ENCODE results near the gene CACNB4. TPM values are rescaled to one million over a fixed set of nuclear protein-coding genes. Genes with fewer than 3 reads are reported as not detected.
"Not testable (repeated sequence)": the region's sequence is repeated elsewhere in the genome, so short reads cannot be mapped to it uniquely, and the experiment has no call there.

CACNB4 gene
- total RNA-seq, 1 donor from 2014 or later = 0.75 TPM

- DNase-seq (ENCODE audit: low read depth) = no peak
These were observed 79.1 kb downstream of the CACNB4 start for GRCh38 chr2:152019732-152020131.

GRCh38 chr2:152016181-152017120, 82.4 kb downstream of the CACNB4 start:
- no peak for DNase-seq (ENCODE audit: low read depth)

- DNase-seq (ENCODE audit: low read depth) = no peak
These were observed 83.3 kb downstream of the CACNB4 start for GRCh38 chr2:152015552-152015951.

- peak; percentile 22 for DNase-seq (ENCODE audit: low read depth)
These were observed 86.1 kb downstream of the CACNB4 start for GRCh38 chr2:152012697-152013096.

GRCh38 chr2:152011724-152012123, 87.1 kb downstream of the CACNB4 start:
- no peak for DNase-seq (ENCODE audit: low read depth)

- no peak for DNase-seq (ENCODE audit: low read depth)
These were observed 93.2 kb downstream of the CACNB4 start for GRCh38 chr2:152005607-152006006.

- not testable (repeated sequence) for DNase-seq (ENCODE audit: low read depth)
These were observed 95.6 kb downstream of the CACNB4 start for GRCh38 chr2:152003283-152003682.

GRCh38 chr2:151999053-151999452, 99.8 kb downstream of the CACNB4 start:
- DNase-seq (ENCODE audit: low read depth) = peak; percentile 18

- DNase-seq (ENCODE audit: low read depth) = no peak
These were observed 102.4 kb downstream of the CACNB4 start for GRCh38 chr2:151996243-151997003.

GRCh38 chr2:151995161-151995557, 103.7 kb downstream of the CACNB4 start:
- no peak for DNase-seq (ENCODE audit: low read depth)

GRCh38 chr2:151994178-151994577, 104.7 kb downstream of the CACNB4 start:
- DNase-seq (ENCODE audit: low read depth) = not testable (repeated sequence)

GRCh38 chr2:151991010-151991409, 107.8 kb downstream of the CACNB4 start:
- no peak for DNase-seq (ENCODE audit: low read depth)

- no peak for DNase-seq (ENCODE audit: low read depth)
These were observed 109.5 kb downstream of the CACNB4 start for GRCh38 chr2:151989378-151989777.

GRCh38 chr2:151987484-151987883, 111.4 kb downstream of the CACNB4 start:
- DNase-seq (ENCODE audit: low read depth) = no peak

GRCh38 chr2:151984424-151985083, 114.3 kb downstream of the CACNB4 start:
- DNase-seq (ENCODE audit: low read depth) = no peak

- DNase-seq (ENCODE audit: low read depth) = no peak
These were observed 115.6 kb downstream of the CACNB4 start for GRCh38 chr2:151983221-151983620.

GRCh38 chr2:151981886-151982285, 117.0 kb downstream of the CACNB4 start:
- no peak for DNase-seq (ENCODE audit: low read depth)

GRCh38 chr2:151979694-151980093, 119.2 kb downstream of the CACNB4 start:
- DNase-seq (ENCODE audit: low read depth) = no peak

- no peak for DNase-seq (ENCODE audit: low read depth)
These were observed 120.1 kb downstream of the CACNB4 start for GRCh38 chr2:151978709-151979108.

- DNase-seq (ENCODE audit: low read depth) = no peak
These were observed 121.2 kb downstream of the CACNB4 start for GRCh38 chr2:151977631-151978030.

GRCh38 chr2:151976945-151977353, 121.9 kb downstream of the CACNB4 start:
- no peak for DNase-seq (ENCODE audit: low read depth)

All from renal cortical epithelial cell (primary cell).